HG03521 (cell line): ENCODE data around the gene SRP19.
"Not testable (repeated sequence)": the region's sequence is repeated elsewhere in the genome, so short reads cannot be mapped to it uniquely, and the experiment has no call there.

ENCODE experiments used
- ATAC-seq: cut with Tn5 transposase; IDR thresholded peaks from one replicate; pipeline ENCODE4 v1.9.1; 2021; ENCODE audit warnings: mild to moderate bottlenecking, moderate library complexity; ENCODE audit not compliant: unreplicated experiment

SRP19 gene

GRCh38 chr5:112860929-112861637 lies at the start of gene SRP19:
Gene SRP19 (plus strand): TSS chr5:112861287. CDS start chr5:112861377, 90 bp downstream.
- ATAC-seq, result peak; percentile 98

GRCh38 chr5:112812549-112812948 lies 48.5 kb upstream of the SRP19 start:
- no peak for ATAC-seq

DNA sequence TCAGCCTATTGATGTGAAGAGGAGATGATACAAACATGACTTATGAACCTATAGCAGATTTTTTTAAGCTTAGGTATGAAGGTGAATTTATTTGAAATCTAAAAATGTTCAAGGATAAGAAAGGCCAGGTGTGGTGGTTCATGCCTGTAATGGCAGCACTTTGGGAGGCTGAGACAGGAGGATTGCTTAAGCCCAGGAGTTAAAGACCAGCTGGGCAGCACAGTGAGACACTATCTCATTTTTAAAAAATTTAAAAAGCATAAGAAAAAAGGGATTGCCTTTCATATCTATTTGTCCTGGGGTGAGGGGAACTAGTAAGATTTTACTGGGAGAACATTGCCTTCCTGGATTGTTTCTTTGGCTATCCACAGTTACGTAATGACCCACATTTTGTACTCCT lies 40.8 kb upstream of the SRP19 start:
- no peak for ATAC-seq

DNA sequence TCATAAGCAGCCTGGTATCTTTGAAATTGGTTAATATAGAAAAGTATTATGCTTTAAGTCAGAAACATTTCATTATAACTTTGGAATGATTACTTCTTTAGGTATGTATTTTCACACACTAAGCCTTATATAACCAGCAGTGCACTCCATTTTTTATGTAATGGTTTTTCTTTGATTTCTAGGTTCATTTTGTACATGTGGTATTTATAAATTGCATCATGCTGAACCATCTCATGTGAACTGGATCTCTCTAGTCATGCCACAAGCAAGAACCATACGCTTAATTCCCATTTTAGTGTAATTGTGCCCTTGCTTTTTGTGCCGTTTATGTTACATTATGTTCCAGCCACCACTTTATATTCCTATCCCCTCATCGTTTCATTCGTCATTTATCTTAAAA lies 38.6 kb upstream of the SRP19 start:
- ATAC-seq, result no peak

- no peak for ATAC-seq
Measured at GRCh38 chr5:112823181-112823580, 37.9 kb upstream of the SRP19 start.

GRCh38 chr5:112823656-112824055 lies 37.4 kb upstream of the SRP19 start:
- ATAC-seq, result no peak

DNA sequence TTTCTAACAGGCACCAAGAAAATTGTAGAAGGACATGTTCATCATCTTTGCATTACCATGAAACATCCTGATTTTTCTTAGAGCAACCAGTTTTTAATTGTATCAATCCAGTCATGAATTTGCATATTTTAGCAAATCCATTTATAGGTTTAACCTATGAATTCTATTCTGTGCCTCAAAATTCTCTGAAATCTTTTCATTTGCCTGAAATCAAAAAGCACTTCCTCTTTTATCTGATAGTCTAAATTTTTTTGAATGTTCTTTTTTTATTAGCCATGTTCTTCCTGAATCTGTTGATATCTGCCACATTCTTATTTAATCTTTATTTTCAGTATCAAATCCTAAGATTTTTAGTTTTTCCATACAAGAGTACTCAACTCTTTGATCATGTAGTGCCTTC lies 36.9 kb upstream of the SRP19 start:
- ATAC-seq, result no peak

- no peak for ATAC-seq
Measured at GRCh38 chr5:112830378-112830777, 30.7 kb upstream of the SRP19 start.

- ATAC-seq, result no peak
Measured at GRCh38 chr5:112833971-112834370, 27.1 kb upstream of the SRP19 start.

GRCh38 chr5:112844489-112844888 lies 16.6 kb upstream of the SRP19 start:
- ATAC-seq, result no peak

GRCh38 chr5:112846556-112846955 lies 14.5 kb upstream of the SRP19 start:
- no peak for ATAC-seq

DNA sequence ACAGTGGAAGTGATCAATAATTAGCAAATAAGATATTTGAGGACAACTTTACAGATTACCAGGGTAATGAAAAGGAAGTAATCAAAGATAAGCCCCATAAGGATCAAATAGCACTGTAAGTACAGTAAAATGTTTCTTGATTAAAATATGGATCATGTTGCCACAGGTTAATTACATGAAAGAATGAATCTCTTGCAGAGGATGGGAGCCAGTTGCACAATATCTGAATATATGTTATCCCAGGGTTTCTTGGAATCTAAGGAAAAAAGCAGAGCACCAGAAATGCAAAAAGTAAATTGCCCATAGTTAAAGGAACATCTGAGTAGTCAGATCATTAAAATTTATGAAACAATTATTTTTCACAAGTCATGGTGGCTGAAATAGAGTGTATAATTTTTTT lies 13.8 kb upstream of the SRP19 start:
- ATAC-seq, result no peak

- ATAC-seq, result peak; percentile 99
Measured at GRCh38 chr5:112848116-112848811, 12.8 kb upstream of the SRP19 start.

GRCh38 chr5:112849912-112850311 lies 11.2 kb upstream of the SRP19 start:
- ATAC-seq, result no peak

GRCh38 chr5:112854651-112855050 lies 6.4 kb upstream of the SRP19 start:
- no peak for ATAC-seq

DNA sequence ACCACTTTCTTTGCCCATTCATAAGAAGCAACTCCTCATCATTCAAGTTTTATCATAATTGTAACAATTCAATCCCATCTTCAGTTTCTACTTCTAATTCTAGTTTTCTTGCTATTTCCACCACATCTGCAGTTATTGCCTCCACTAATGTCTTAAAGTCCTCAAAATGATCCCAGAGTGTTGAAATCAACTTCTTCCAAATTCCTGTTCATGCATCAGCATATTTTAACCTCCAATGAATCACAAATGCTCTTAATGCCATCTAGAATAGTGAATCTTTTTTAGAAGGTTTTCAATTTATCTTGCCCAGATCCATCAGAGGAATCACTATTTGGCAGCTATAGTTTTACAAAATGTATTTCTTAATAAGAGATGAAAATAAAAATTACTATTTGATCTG lies 3.2 kb upstream of the SRP19 start:
- no peak for ATAC-seq

DNA sequence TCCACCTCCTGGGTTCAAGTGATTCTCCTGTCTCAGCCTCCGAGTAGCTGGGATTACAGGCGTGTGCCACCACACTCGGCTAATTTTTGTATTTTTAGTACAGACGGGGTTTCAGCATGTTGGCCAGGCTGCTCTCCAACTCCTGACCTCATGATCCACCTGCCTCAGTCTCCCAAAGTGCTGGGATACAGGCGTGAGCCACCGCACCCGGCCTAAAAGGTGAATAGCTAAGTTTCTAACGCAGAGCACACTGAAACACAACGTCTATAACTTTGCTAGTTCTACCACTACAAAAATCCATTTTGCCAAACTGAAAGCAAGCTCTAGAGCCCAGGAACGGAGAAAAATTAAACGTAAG lies 537 bp upstream of the SRP19 start:
- not testable (repeated sequence) for ATAC-seq

GRCh38 chr5:112861638-112861985 lies 525 bp downstream of the SRP19 start:
- ATAC-seq, result no peak

DNA sequence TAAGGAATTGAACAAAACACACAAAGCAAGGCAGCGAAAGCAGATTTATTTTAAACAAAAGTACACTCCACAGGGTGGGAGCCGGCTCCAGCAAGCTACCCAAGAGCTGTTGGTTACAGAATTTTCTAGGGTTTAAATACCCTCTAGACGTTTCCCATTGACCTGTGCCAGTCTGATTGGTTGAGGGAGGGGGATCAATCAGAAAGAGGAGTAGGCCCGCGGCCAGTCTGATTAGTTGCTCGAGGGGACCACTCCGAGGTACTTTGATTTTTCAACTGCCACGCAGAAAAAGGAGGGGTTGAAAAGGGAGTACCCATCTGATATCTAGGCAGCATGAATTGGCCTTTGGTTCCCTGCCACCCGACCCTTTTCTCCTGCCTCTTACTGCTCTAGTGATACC lies 998 bp downstream of the SRP19 start:
- no peak for ATAC-seq

- ATAC-seq, result no peak
Measured at GRCh38 chr5:112863549-112863948, 2.5 kb downstream of the SRP19 start.

DNA sequence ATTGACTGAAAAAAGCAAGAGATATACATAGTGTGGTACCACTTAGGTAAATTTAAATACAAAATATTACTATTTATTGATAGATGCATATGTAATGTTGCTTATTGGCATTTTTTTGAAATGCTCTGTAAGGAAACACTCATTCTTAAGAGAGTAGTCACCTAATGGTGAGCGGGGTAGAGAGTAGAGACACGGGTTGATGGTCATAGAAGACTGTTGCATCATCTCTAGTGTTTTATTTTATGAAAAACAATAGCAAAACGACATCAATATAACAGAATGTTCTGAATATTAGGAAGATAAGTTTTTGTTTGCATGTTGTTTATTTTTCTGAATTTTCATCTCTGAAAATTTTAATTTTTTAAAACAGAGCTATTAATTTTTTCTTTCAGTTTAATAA lies 4.0 kb downstream of the SRP19 start:
- no peak for ATAC-seq

- no peak for ATAC-seq
Measured at GRCh38 chr5:112866739-112867138, 5.7 kb downstream of the SRP19 start.

GRCh38 chr5:112867411-112867810 lies 6.3 kb downstream of the SRP19 start:
- ATAC-seq, result no peak
